HTERT RPE-1 (cell line): ENCODE measurements around the gene ATP4A.
"Not testable (repeated sequence)": the region's sequence is repeated elsewhere in the genome, so short reads cannot be mapped to it uniquely, and the experiment has no call there.

ENCODE experiments used
- in situ Hi-C: fragments of 300-500 bp; cut with MboI; formaldehyde crosslinking; loops from 4 replicates; pipeline ENCODE4 v1.14.3; 2020; ENCODE audit warnings: low sequenced_read_pairs

The ATP4A gene

DNA sequence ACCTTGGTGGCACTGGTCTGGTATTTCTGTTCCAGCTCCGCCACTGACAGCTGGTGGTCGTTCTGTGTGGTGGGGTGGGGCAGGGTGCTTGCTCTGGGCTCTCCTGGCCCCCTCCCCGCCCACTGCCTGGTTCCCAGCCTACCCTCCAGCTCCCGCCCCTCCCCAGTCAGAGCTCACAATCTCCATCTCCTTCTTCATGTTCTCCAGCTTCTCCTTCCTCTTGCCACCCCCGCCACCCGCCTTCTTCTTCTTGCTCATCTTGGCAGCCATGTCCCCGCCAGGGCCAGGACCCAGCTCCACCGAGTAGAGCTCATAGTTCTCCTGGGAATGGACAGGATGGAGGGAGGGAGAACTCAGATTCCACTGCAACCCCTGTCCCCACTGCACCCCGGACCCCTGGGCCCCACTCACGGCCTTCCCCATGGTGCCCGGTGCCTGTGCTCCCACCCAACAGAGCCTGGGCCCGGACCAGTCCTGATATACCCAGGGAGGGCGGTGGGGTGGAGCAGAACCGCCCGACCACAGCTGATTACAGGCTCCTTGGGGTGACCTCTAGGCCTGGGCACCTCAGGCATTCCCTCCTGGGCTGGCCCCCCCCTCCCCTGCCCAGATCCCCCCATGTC is at the start of gene ATP4A:
ATP4A (minus strand) TSS at position 452 of the 623 bp plus-strand sequence; CDS start at position 423, 29 bp downstream.
- in situ Hi-C loops = no loop called here

DNA sequence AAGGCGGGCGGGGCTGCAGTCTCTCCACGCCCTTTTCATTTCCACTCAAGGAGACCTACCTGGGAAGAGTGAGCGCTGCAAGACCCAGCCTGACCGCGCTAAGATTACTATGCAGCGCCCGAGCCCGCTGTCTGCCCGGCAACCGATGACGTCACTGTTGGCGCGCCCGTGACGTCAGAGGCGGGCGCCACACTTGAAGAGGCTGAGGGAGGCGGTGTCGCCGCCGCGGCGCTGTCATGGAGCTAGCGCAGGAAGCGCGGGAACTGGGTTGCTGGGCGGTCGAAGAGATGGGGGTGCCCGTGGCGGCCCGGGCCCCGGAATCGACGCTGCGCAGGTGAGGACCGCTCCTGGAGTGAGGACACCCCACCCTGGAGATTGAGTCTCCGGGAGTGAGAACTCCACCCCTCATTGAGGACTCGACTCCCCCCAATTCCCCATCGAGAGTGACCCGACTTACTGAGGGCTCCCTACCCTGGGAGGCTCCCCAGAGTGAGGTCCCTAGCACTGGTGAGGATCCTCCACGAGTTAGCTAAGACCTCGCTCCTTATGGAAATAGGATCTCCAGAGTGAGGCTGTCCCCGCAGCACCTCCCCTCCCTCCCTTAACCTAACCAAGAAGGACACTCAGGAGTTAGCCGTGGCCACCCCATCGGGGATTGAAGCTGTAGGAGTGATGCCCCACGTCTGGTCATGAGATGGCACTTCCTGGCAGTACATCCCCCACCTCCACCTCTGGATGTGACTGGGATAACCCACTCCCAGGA is 49.3 kb upstream of the ATP4A start, which contains the start of gene HAUS5:
HAUS5 (plus strand) TSS at position 177 of the 763 bp plus-strand sequence; CDS start at position 237, 60 bp downstream.
- in situ Hi-C loops = no loop called here

DNA sequence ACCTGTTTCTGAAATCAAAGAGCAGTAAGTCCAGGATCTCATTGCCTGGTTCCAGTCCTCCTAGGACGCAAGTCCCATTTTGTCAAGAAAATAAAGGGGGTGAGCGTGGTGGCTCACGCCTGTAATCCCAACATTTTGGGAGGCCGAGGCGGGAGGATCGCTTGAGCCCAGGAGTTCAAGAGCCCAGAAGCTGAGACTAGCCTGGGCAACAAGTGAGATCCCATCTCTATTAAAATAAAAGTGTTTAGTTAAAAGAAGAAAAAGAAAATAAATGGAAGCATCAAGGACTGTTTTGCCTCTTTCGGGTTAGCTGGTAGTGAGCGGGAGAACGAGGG is 48.7 kb upstream of the ATP4A start:
- in situ Hi-C loops = no loop called here

DNA sequence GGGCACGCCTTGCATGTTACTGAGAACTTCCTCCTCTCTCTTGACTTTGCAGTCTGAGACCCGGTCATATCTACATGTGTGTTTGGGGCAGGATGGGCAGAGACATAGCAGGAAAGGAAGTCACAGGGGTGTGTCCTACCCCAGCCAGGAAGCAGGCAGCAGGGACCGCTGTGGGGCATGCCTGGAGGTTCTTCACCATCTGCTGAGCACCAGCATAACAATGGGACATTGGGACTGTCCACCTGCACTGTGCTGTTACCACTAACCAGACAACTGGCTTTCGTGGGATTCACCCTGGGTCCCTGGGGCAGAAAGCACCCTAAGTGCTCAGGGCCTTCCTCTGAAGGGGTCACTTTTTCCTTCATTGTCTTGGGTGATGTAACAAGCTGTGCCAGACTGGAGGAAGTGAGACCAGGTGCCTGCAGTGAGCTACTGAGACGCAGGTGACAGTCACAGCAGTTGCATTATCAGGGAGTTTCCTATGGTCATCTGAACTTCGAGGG is 46.4 kb upstream of the ATP4A start:
- in situ Hi-C loops = no loop called here

DNA sequence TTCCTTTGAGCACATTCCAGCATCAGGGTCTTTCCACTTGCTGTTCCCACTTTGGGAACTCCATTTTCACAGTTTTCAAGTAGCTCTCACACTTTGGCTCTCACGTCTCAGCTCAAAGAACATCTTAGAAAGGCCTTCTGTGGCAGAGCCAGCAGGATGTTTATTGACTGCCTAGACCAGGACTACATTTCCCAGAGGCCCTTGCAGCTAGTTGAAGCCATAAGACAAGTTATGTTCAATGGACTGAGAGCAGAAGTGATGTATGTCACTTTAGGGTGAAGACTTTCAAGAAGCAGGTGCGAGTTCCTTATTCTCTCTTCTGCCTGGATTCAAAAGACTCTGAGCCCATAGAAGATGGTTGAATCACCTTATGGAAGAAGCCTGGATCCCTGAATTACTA is 44.8 kb upstream of the ATP4A start:
- in situ Hi-C loops = no loop called here

DNA sequence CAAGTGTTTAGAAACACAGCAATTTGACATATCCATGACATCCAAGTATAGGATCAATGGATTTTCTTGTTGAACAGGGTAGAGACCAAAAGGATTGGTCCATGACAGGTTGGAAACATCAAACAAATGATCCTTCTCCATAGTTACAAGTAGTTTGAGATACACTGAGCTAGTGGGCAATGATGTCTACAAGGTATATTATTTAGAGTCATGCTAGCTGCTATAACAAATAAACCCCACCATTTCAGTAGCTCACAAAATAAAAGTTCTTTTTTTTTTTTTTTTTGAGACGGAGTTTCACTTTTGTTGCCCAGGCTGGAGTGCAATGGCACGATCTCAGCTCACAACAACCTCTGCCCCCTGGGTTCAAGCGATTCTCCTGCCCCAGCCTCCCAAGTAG is 44.2 kb upstream of the ATP4A start:
- in situ Hi-C loops = no loop called here

DNA sequence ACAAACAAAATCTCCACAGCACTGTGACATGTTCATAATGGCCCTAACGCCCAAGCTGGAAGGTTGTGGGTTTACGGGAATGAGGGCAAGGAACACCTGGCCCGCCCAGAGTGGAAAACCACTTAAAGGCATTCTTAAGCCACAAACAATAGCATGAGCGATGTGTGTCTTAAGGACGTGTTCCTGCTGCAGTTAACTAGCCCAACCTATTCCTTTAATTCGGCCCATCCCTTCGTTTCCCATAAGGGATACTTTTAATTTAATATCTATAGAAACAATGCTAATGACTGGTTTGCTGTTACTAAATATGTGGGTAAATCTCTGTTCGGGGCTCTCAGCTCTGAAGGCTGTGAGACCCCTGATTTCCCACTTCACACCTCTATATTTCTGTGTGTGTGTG is 43.7 kb upstream of the ATP4A start:
- in situ Hi-C loops = not testable (repeated sequence)

DNA sequence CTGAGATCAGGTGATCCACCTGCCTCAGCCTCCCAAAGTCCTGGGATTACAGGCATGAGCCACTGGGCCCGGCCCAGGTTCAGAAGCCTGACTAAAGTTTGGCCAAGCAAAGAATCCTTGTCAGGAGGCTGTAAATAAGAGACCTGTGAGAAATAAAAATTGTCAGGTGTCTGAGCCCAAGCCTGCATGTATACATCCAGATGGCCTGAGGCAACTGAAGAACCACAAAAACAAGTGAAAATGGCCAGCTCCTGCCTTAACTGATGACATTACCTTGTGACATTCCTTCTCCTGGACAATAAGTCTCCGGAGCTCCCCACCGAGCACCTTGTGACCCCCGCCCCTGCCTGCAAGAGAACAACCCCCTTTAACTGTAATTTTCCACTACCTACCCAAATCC is 41.0 kb upstream of the ATP4A start:
- in situ Hi-C loops = not testable (repeated sequence)

DNA sequence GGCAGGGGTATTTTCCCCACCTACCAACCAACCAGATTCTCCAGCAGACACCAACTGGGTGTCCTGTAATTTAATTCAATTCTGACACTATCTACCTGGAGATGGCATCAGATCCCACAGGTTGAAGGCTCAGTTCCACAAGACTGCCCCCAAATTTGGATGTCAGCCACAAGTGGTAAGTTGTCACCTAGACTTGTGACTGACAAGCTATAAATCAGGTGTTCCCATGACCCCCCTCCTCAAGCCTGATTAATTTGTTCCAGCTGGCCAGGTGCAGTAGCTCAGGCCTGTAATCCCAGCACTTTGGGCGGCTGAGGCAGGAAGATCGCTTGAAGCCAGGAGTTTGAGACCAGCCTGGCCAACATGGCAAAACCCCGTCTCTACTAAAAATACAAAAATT is 38.5 kb upstream of the ATP4A start:
- in situ Hi-C loops = no loop called here

DNA sequence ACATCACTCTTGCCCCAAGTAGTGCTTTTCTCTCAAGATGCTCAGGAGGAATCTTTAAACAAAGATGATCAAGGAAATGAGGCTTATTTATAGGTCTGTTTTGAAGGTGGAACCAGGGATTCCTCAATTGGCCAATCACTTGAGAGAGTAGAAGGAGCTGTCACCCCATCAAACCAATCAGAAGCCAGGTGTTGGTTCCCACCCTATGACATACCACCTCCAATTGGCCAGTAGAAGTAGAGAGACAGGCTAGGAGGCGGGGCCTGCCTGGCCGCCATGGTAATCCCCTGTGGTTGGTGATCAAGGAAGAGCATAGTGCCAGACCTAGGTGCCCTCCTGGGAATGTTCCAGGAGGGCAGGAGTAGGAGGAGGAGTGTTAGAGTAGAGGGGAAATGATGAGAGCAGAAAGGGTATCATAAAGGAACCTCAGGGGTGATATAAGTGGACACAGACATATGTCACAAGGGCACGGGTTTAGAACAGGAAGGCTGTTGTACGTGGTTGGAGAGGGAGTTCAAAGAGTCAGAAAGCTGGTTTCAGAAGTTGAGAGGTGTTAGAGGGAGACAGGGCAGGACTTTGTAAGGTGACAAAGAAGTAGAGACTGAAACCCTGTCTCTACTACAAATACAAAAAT is 33.0 kb upstream of the ATP4A start:
- in situ Hi-C loops = no loop called here

DNA sequence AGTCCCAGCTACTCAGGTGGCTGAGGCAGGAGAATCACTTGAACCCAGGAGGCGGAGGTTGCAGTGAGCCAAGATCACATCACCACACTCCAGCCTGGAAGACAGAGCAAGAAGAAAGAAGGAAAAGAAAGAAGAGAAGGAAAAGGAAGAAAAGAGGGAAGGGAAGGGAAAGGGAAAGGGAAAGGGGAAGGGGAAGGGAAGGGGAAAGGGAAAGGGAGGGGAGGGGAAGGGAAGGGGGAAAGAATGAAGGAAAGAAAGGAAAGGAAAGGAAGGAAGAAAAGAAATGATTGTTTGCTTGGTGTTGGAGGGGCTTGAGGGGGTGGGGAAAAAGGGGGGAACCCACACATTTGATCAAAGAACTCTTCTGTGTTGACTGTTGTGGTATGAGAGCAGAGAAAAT is 32.5 kb upstream of the ATP4A start:
- in situ Hi-C loops = no loop called here

DNA sequence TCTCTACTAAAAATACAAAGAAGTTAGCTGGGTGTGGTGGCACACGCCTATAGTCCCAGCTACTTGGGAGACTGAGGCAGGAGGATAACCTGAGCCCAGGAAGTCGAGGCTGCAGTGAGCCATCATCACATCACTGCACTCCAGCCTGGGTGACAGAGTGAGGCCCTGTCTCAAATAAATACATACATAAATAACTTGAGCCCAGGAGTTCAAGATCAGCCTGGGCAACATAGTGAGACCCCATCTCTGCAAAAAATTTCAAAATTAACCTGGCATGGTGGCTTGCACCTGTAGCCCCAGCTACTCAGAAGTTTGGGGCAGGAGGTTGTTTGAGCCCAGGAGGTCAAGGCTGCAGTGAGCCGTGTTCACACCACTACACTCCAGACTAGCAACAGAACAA is 31.6 kb upstream of the ATP4A start:
- in situ Hi-C loops = not testable (repeated sequence)

DNA sequence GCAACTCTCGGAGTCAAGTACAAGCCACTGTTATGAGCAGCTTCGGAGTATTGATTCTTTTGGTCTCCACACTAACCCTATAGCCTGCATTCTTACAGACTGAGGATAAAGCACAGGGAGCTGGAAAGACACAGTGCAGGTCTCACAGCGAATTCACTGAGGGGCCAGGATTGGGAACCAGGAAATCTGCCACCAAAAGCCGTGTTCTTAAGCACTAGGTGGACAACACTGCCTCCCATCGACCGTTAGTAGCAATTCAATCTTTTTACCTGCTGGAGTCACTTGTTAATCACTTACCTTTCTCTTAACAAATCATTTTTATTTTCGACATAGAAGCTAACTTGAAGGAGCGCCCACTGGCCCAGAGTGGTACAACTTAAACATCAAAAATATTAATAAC is 28.8 kb upstream of the ATP4A start:
- in situ Hi-C loops = no loop called here

DNA sequence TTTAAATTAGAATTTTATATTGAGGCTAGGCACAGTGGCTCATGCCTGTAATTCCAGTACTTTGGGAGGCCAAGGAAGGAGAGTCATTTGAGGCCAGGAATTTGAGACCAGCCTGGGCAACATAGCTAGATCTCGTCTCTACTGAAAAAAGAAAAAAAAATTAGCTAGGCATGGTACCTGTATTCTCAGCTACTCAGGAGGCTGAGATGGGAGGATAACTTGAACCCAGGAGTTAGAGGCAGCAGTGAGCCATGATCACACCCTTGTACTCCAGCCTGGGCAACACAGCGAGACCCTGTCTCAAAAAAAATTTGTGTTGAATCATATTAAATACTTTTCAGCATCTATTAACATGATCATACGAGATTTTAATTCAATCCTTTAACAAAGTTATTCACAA is 27.4 kb upstream of the ATP4A start:
- in situ Hi-C loops = no loop called here

DNA sequence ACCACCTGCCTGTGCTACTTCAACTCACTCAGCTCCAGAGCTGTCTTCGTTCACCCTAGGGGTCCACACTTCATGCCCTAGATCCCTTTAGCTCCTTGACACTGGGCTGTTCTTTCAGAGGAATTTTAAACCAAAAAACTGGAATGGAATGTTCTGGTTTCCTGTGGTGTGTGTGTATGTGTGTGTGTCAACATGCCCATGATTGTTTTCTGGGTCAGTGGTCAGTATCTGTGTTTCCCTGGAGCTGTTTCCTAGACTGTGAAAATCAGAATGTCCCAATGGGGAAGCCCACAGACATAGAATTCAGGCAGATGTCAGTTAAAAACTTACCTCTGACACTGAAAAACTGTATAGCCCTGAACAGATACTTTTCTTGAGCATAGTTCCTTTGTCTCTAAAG is 23.9 kb upstream of the ATP4A start:
- in situ Hi-C loops = no loop called here

DNA sequence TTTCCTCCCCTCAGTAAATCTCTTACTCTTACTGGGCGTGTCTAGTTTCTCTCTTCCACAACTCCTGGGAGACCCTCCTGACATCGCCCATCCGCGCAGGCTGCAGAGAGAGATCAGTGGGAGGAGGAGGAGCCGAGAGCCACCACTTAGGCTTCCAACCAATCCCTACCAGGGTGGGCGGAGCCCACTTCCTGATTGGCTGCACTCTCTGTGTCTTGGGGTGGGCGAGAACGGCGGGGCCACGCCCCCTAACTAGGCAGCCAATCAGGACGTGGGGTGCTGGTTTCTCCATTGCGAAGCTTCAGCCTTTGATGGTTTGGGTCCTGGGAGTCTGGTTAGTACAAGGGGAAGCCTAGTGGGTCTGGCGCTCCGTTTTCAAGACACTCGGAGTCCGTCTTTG is 22.4 kb upstream of the ATP4A start, which contains the start of gene PMIS2:
PMIS2 (plus strand) TSS at position 326 of the 400 bp plus-strand sequence. CDS start 87 bp downstream, outside the sequence.
- in situ Hi-C loops = no loop called here

DNA sequence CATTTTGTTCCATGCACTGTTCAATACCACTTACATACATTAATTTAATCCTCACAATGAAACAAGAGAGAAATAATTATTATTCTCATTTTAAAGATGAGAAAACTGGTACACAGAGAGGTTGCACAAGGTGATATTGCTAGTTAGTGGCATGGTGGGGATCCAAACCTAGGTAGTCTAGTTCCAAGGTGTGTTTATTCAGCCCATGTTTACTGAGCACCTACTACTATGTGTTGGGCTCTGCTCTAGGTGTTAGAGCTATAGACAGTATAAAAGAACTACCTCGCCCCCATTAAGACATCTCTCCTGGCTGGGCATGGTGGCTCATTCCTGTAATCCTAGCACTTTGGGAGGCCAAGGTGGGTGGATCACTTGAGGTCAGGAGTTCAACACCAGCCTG is 19.3 kb upstream of the ATP4A start:
- in situ Hi-C loops = no loop called here

DNA sequence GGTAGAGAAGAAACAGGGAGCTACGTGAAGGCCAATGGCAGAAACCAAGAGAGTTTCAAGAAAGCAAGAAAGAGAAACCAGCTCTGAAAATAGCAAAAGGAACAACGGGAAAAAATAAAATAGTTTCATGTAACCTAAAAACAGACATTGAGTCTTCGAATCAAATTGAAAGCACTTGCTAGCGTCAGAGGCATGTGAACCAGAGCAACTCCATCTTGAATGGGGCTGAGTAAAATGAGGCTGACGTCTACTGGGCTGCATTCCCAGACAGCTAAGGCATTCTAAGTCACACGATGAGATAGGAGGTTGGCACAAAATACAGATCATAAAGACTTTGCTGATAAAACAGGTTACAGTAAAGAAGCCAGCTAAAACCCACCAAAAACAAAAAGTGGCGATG is 15.2 kb upstream of the ATP4A start:
- in situ Hi-C loops = no loop called here

DNA sequence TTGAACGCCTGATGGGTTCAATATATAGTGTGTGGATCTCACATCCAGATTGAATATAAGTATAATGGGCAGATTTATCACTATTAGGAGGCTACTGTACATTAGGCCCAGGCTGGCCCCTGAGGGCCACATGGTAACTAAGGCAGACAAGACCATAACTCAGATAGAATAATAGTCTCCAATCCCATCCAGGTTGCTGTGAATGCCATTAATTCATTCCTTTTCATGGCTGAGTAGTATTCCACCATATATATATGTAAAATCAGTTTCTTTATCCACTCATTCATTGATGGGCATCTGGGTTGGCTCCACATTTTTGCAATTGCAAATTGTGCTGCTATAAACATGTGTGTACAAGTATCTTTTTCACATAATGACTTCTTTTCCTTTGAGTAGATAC is 14.5 kb upstream of the ATP4A start:
- in situ Hi-C loops = no loop called here

DNA sequence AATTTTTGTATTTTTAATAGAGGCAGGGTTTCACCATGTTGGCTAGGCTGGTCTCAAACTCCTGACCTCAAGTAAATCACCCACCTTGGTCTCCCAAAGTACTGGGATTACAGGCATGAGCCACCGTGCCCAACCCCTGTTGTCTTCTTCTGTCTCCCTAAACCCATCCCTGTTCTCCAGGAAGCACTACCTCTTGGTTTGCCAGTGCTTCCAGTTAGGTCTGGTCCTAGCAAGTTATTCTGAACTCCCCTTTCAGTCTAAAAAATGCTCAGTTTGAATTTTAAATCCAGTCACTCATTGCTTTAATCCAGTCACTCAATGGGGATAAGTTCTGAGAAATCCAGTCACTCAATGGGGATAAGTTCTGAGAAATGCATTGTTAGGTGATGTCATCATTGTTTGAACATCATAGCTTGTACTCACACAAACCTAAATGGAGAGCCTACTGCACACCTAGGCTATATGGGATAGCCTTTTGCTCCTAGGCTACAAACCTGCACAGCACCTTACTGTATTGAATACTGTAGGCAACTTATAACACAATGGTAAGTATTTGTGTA is 8.0 kb upstream of the ATP4A start:
- in situ Hi-C loops = no loop called here

DNA sequence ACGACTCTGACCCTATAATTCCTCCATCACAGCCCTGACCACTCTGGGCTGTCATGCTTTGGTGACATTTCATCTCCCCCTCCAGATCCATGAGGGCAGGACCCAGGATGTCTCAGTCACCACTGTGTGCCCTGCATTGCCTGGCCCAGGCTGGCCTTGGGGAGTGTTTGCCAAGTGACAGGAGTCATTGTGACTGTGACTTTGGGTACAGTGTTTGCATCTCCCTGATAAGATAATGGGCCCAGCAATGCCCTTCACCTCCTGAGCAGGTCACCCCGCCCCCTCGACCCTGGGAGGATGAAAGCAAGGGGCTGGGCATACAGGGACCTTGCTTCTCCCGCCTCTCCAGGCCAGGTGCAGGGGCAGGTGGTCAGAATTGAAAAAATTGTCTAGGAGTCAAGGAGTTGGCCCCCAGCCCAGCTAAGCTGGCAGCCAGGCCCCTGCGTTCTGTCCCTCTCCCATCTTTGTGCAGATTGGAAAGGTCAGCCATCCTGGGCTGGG is 5.9 kb upstream of the ATP4A start:
- in situ Hi-C loops = no loop called here
